ENCODE measurements around the gene RRM1.

DNA sequence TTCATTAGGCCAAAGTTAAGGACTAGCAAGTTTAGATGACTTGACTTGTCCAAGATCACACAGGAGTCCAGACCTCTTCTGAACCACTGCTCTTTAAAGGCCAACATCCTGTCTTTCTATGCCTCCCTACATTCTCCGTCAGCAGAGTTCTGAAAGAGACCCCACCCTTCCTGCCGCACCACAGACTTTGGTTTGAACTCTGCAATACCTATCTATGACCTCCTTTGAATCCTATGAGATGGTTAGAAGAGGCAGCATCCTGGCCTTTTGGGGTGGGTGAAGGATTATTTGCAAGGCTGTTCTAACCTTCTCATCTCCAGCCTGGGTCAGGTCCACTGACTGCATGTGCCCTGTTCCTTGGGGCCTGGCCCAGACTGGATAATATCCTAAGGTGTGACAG lies 4.3 kb upstream of the RRM1 start:
- TF ChIP-seq, protein P1, sequence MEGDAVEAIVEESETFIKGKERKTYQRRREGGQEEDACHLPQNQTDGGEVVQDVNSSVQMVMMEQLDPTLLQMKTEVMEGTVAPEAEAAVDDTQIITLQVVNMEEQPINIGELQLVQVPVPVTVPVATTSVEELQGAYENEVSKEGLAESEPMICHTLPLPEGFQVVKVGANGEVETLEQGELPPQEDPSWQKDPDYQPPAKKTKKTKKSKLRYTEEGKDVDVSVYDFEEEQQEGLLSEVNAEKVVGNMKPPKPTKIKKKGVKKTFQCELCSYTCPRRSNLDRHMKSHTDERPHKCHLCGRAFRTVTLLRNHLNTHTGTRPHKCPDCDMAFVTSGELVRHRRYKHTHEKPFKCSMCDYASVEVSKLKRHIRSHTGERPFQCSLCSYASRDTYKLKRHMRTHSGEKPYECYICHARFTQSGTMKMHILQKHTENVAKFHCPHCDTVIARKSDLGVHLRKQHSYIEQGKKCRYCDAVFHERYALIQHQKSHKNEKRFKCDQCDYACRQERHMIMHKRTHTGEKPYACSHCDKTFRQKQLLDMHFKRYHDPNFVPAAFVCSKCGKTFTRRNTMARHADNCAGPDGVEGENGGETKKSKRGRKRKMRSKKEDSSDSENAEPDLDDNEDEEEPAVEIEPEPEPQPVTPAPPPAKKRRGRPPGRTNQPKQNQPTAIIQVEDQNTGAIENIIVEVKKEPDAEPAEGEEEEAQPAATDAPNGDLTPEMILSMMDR (IDR thresholded peaks at IDR 0.05): no peak
- no peak for TF ChIP-seq POLR2A (IDR thresholded peaks at IDR 0.05)
